HL-60 (cell line): ENCODE results near the gene MAMDC2.

Source experiments
- CTCF ChIP-seq: IDR thresholded peaks from one replicate; pipeline ENCODE4 v1.5.1; 2011; ENCODE audit warnings: low read length, control low read depth, inconsistent platforms; ENCODE audit not compliant: insufficient read depth
- POLR2AphosphoS5 ChIP-seq: IDR thresholded peaks from 2 replicates; pipeline ENCODE4 v1.6.1; 2012; ENCODE audit warnings: low read depth
- SPI1 ChIP-seq: IDR thresholded peaks from 2 replicates; pipeline ENCODE4 v1.6.1; 2012; ENCODE audit warnings: low read depth, mild to moderate bottlenecking, borderline replicate concordance
- TF ChIP-seq, protein P1 (sequence below): IDR thresholded peaks from 2 replicates; pipeline ENCODE4 v1.6.1; 2012; ENCODE audit warnings: low read depth; ENCODE audit not compliant: insufficient replicate concordance

- no peak for TF ChIP-seq CTCF
- TF ChIP-seq POLR2AphosphoS5: no peak
- TF ChIP-seq, protein P1, sequence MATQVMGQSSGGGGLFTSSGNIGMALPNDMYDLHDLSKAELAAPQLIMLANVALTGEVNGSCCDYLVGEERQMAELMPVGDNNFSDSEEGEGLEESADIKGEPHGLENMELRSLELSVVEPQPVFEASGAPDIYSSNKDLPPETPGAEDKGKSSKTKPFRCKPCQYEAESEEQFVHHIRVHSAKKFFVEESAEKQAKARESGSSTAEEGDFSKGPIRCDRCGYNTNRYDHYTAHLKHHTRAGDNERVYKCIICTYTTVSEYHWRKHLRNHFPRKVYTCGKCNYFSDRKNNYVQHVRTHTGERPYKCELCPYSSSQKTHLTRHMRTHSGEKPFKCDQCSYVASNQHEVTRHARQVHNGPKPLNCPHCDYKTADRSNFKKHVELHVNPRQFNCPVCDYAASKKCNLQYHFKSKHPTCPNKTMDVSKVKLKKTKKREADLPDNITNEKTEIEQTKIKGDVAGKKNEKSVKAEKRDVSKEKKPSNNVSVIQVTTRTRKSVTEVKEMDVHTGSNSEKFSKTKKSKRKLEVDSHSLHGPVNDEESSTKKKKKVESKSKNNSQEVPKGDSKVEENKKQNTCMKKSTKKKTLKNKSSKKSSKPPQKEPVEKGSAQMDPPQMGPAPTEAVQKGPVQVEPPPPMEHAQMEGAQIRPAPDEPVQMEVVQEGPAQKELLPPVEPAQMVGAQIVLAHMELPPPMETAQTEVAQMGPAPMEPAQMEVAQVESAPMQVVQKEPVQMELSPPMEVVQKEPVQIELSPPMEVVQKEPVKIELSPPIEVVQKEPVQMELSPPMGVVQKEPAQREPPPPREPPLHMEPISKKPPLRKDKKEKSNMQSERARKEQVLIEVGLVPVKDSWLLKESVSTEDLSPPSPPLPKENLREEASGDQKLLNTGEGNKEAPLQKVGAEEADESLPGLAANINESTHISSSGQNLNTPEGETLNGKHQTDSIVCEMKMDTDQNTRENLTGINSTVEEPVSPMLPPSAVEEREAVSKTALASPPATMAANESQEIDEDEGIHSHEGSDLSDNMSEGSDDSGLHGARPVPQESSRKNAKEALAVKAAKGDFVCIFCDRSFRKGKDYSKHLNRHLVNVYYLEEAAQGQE: no peak
- no peak for TF ChIP-seq SPI1
These were observed 35.8 kb upstream of the MAMDC2 start for GRCh38 chr9:70007831-70008230.
